Measurements from ENCODE around the gene CD86.

Gene CD86

GRCh38 chr3:122104515-122105194 is 49.5 kb downstream of the CD86 start:
- Histone ChIP-seq H3K79me2 (ENCODE audit: insufficient read depth, low read length) (no peaks in the 10 kb centered on the region), H3K27me3 (ENCODE audit: low read length) (no peaks in the 10 kb centered on the region), H3K4me3 (ENCODE audit: insufficient read depth, low read length, poor library complexity, severe bottlenecking) (no peak overlapping the region), H3K27ac (ENCODE audit: low read depth, low read length) (no peak overlapping the region), H3K9me2 (replicated peaks; ENCODE audit: insufficient read depth, low read length) (no peaks in the 10 kb centered on the region), H2AFZ (ENCODE audit: low read depth, low read length, severe bottlenecking) (no peak overlapping the region), H3K36me3 (ENCODE audit: low read length) (peaks cover 6% of the 10 kb centered on the region), H3F3A (ENCODE audit: insufficient read depth) (no peaks in the 10 kb centered on the region), H3K9ac (ENCODE audit: low read length) (no peak overlapping the region), H3K4me2 (ENCODE audit: low read depth, low read length, poor library complexity, severe bottlenecking) (no peak overlapping the region), H4K20me1 (ENCODE audit: low read depth, low read length) (no peaks in the 10 kb centered on the region), H3K9me3 (ENCODE audit: insufficient read depth, low read length) (no peaks in the 10 kb centered on the region)
- TF ChIP-seq CTCF (IDR thresholded peaks at IDR 0.05; ENCODE audit: insufficient read depth, low read length, poor library complexity, severe bottlenecking) (no peak), EZH2phosphoT487 (conservative IDR thresholded peaks at IDR 0.05; ENCODE audit: low read length) (no peak)

GRCh38 chr3:122105626-122106025 is 50.5 kb downstream of the CD86 start:
- Histone ChIP-seq H3K36me3 (ENCODE audit: low read length) (peaks cover 12% of the 10 kb centered on the region), H3K4me3 (ENCODE audit: insufficient read depth, low read length, poor library complexity, severe bottlenecking) (no peak overlapping the region), H4K20me1 (ENCODE audit: low read depth, low read length) (no peaks in the 10 kb centered on the region), H3K9ac (ENCODE audit: low read length) (no peak overlapping the region), H3K27ac (ENCODE audit: low read depth, low read length) (no peak overlapping the region), H3K9me2 (replicated peaks; ENCODE audit: insufficient read depth, low read length) (no peaks in the 10 kb centered on the region), H3K9me3 (ENCODE audit: insufficient read depth, low read length) (no peaks in the 10 kb centered on the region), H3K79me2 (ENCODE audit: insufficient read depth, low read length) (no peaks in the 10 kb centered on the region), H3K4me2 (ENCODE audit: low read depth, low read length, poor library complexity, severe bottlenecking) (no peak overlapping the region), H3F3A (ENCODE audit: insufficient read depth) (no peaks in the 10 kb centered on the region; the same call in 1 of the 2 replicates), H2AFZ (ENCODE audit: low read depth, low read length, severe bottlenecking) (no peak overlapping the region), H3K27me3 (ENCODE audit: low read length) (no peaks in the 10 kb centered on the region)
- TF ChIP-seq EZH2phosphoT487 (conservative IDR thresholded peaks at IDR 0.05; ENCODE audit: low read length): no peak
- no peak for TF ChIP-seq CTCF (IDR thresholded peaks at IDR 0.05; ENCODE audit: insufficient read depth, low read length, poor library complexity, severe bottlenecking)

DNA sequence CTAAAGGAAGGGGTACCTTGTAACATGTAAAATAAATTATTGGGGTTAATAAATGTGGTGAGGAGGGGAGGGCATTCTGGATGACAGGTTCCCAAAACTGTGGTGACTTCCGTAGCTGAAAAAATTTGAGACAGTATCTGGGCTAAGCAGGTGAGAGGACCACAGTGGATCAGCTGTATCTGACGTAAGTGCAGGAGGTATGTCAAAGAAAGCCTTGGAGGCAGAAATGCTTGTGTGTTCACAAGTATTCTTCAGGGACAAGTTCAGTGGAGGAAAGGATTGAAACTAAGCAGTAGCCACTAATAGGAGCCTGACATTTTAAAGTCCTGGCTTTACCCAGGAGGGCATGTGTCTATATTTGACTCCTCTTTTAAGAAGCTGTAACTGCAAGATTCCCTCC is 52.0 kb downstream of the CD86 start:
- Histone ChIP-seq H3K27me3 (ENCODE audit: low read length) (no peaks in the 10 kb centered on the region), H3K9me3 (ENCODE audit: insufficient read depth, low read length) (no peaks in the 10 kb centered on the region), H3K36me3 (ENCODE audit: low read length) (peaks cover 14% of the 10 kb centered on the region), H3K4me2 (ENCODE audit: low read depth, low read length, poor library complexity, severe bottlenecking) (no peak overlapping the region), H3K4me3 (ENCODE audit: insufficient read depth, low read length, poor library complexity, severe bottlenecking) (no peak overlapping the region), H3K79me2 (ENCODE audit: insufficient read depth, low read length) (no peaks in the 10 kb centered on the region), H4K20me1 (ENCODE audit: low read depth, low read length) (no peaks in the 10 kb centered on the region), H2AFZ (ENCODE audit: low read depth, low read length, severe bottlenecking) (no peak overlapping the region), H3K9me2 (replicated peaks; ENCODE audit: insufficient read depth, low read length) (no peaks in the 10 kb centered on the region), H3K9ac (ENCODE audit: low read length) (no peak overlapping the region), H3F3A (ENCODE audit: insufficient read depth) (no peaks in the 10 kb centered on the region; the same call in 1 of the 2 replicates), H3K27ac (ENCODE audit: low read depth, low read length) (no peak overlapping the region)
- TF ChIP-seq EZH2phosphoT487 (conservative IDR thresholded peaks at IDR 0.05; ENCODE audit: low read length): no peak
- no peak for TF ChIP-seq CTCF (IDR thresholded peaks at IDR 0.05; ENCODE audit: insufficient read depth, low read length, poor library complexity, severe bottlenecking)
